HG02840 (cell line): Measurements from ENCODE around the gene HK3.

Experiments used
- ATAC-seq: cut with Tn5 transposase; IDR thresholded peaks from one replicate; pipeline ENCODE4 v1.9.1; 2021; ENCODE audit warnings: mild to moderate bottlenecking, moderate library complexity, moderate number of reproducible peaks; ENCODE audit not compliant: unreplicated experiment, low FRiP score

The HK3 gene

DNA sequence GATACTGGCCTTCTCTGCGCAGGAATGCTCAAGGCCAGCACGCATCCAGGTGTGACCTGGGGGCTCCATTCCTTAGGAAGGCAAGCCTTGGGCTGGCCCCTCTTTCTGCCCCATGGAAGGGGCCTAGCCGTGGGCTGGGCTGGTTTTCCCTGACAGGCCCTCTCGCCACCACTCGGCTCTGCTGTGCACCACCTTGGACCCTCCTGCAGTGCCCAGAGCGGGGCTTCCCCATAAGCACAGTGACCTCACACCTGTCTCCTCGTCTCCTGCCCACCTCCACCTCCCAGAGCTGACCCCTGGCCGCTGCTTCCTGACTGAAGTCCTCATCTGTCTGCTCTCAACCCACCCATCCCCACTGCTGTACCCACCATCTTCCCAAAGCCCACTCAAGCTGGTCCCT lies 67.7 kb downstream of the HK3 start:
- ATAC-seq = no peak

DNA sequence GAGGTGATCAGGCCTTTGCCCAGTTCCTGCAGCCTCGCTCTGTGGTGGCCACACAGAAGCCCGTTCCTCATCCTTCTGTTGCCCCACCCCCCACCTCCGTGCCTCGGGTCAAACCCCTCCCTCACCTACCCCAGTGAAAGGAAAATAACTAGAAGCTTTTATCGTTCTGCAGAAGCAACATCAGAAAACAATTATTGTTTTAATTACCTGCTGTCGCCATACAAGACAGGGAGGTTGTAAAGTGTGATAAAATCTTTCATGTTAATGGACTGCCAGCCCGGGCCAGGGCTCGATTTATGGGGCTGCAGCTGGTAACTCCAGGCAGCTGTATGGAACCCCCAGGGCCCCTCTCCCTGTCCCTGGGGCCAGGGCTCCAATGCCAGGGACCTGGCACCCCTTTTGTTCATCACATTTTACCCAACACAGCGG lies 68.1 kb downstream of the HK3 start:
- no peak for ATAC-seq
